LNCaP clone FGC (cell line): Measurements from ENCODE around the gene MESP2.

Experiments used
- DNase-seq: peaks from one replicate; pipeline ENCODE4 v3.0.0-alpha.2; 2011; ENCODE audit warnings: low read depth
- H3K4me3 ChIP-seq: 2 replicates; pipeline ENCODE4 v1.5.1; 2011; ENCODE audit warnings: mild to moderate bottlenecking, low read depth, low read length, control low read depth
- CTCF ChIP-seq: IDR thresholded peaks from 2 replicates; pipeline ENCODE4 v1.5.1; 2012; ENCODE audit warnings: mild to moderate bottlenecking; ENCODE audit not compliant: control insufficient read depth, insufficient read depth; ENCODE audit errors: extremely low read depth

MESP2 gene

GRCh38 chr15:89755701-89756100 lies 20.4 kb upstream of the MESP2 start:
- TF ChIP-seq CTCF, result no peak
- no peak overlapping the region for H3K4me3 ChIP-seq
- no peak for DNase-seq

GRCh38 chr15:89756897-89757296 lies 19.2 kb upstream of the MESP2 start:
- TF ChIP-seq CTCF, result no peak
- DNase-seq, result peak; percentile 99
- H3K4me3 ChIP-seq, result no peak overlapping the region

- H3K4me3 ChIP-seq, result no peak overlapping the region
- no peak for TF ChIP-seq CTCF
- no peak for DNase-seq
These were observed 17.8 kb upstream of the MESP2 start for GRCh38 chr15:89758283-89758682.

- no peak for DNase-seq
- no peak overlapping the region for H3K4me3 ChIP-seq
- TF ChIP-seq CTCF, result no peak
These were observed 17.2 kb upstream of the MESP2 start for GRCh38 chr15:89758981-89759380.

GRCh38 chr15:89759835-89760234 lies 16.3 kb upstream of the MESP2 start:
- no peak for TF ChIP-seq CTCF
- no peak for DNase-seq
- no peak overlapping the region for H3K4me3 ChIP-seq

- DNase-seq, result no peak
- TF ChIP-seq CTCF, result peak; percentile 98
- no peak overlapping the region for H3K4me3 ChIP-seq
These were observed 15.7 kb upstream of the MESP2 start for GRCh38 chr15:89760303-89761008.
